B cell (primary cell): ENCODE results near the gene LSM12. TPM values are rescaled to one million over a fixed set of nuclear protein-coding genes. Genes with fewer than 3 reads are reported as not detected.

ENCODE experiments used
- ATAC-seq: fragments of 200-7000 bp; cut with Tn5 transposase; one replicate; pipeline ENCODE4 v1.10.0; 2021; ENCODE audit warnings: low read depth, mild to moderate bottlenecking, moderate number of reproducible peaks, moderate library complexity
- CTCF ChIA-PET: fragments of 350-600 bp; sonication (Branson Sonifier 250); formaldehyde crosslinking; loops from one replicate; lab custom pipeline; 2021; ENCODE audit warnings: antibody characterized with exemption, inconsistent platforms; lab: Charles Lee
- POLR2A ChIA-PET: fragments of 350-600 bp; sonication (Branson Sonifier 250); formaldehyde crosslinking; loops from one replicate; lab custom pipeline; 2021; ENCODE audit warnings: antibody characterized with exemption; lab: Charles Lee
- DNase-seq: peaks from one replicate; pipeline ENCODE4 v3.0.0; 2013
- H2AFZ ChIP-seq: 2 replicates; pipeline ENCODE4 v1.6.1; 2012; ENCODE audit warnings: mild to moderate bottlenecking, low read depth, low read length; ENCODE audit not compliant: insufficient read depth, poor library complexity, severe bottlenecking
- H3K27ac ChIP-seq, 2 donors: 1 replicate in 1 of 2; 2 replicates in 1 of 2; pipeline ENCODE4 v1.5.1; 2012 to 2013; ENCODE audit warnings: low read length in 2 of 2, mild to moderate bottlenecking in 2 of 2, moderate library complexity in 1 of 2
- H3K27me3 ChIP-seq, 4 experiments: fragments of 200-600 bp in 1 of 4; sonication (generic) in 1 of 4; replicated peaks in 1 of 4; 1 replicate in 2 of 4; 2 replicates in 2 of 4; pipeline versions ENCODE4 v1.6.1 to v1.7.0; 2013 to 2016; ENCODE audit warnings: low read length in 3 of 4, mild to moderate bottlenecking in 2 of 4, mixed read lengths in 1 of 4, moderate library complexity in 1 of 4; ENCODE audit not compliant: insufficient read depth in 4 of 4, control insufficient read depth in 3 of 4; ENCODE audit errors: control extremely low read depth in 1 of 4
- H3K36me3 ChIP-seq, 2 experiments: replicated peaks in 1 of 2; 1 replicate in 1 of 2; 2 replicates in 1 of 2; pipeline versions ENCODE4 v1.6.1 to v1.7.1; 2013; ENCODE audit warnings: low read length in 1 of 2; ENCODE audit not compliant: insufficient read depth in 2 of 2, control insufficient read depth in 1 of 2; ENCODE audit errors: control extremely low read depth in 1 of 2, extremely low read depth in 1 of 2
- H3K4me1 ChIP-seq, 2 donors: fragments of 200-600 bp in 1 of 2; sonication (generic) in 1 of 2; 1 replicate in 1 of 2; 2 replicates in 1 of 2; pipeline versions ENCODE4 v1.5.1 to v1.6.1; 2013 to 2017; ENCODE audit warnings: low read length in 2 of 2; ENCODE audit not compliant: control insufficient read depth in 2 of 2, insufficient read depth in 2 of 2
- H3K4me2 ChIP-seq: replicated peaks from 2 replicates; pipeline ENCODE3; 2012; ENCODE audit warnings: mild to moderate bottlenecking, low read depth, low read length; ENCODE audit not compliant: poor library complexity, severe bottlenecking
- H3K4me3 ChIP-seq, 5 experiments: fragments of 200-600 bp in 1 of 5; sonication (generic) in 1 of 5; 1 replicate in 3 of 5; 2 replicates in 2 of 5; pipeline versions ENCODE4 v1.5.1 to v1.7.0; 2011 to 2016; ENCODE audit warnings: low read length in 4 of 5, mild to moderate bottlenecking in 4 of 5, low read depth in 2 of 5, control low read depth in 1 of 5, moderate library complexity in 1 of 5; ENCODE audit not compliant: insufficient read depth in 1 of 5; ENCODE audit errors: control extremely low read depth in 1 of 5, extremely low read depth in 1 of 5
- H3K79me2 ChIP-seq: fragments of 200-600 bp; sonication (generic); one replicate; pipeline ENCODE4 v1.6.0; 2016; ENCODE audit warnings: low read length; ENCODE audit not compliant: control insufficient read depth, insufficient read depth
- H3K9ac ChIP-seq: fragments of 200-600 bp; sonication (generic); 2 replicates; pipeline ENCODE4 v1.6.1; 2017; ENCODE audit warnings: mild to moderate bottlenecking, low read length, moderate library complexity
- H3K9me3 ChIP-seq, 3 donors: one replicate each; pipeline versions ENCODE4 v1.6.1 to v1.7.1; 2013; ENCODE audit warnings: low read length in 2 of 3; ENCODE audit not compliant: control insufficient read depth in 2 of 3, insufficient read depth in 1 of 3; ENCODE audit errors: control extremely low read depth in 1 of 3
- H4K20me1 ChIP-seq: 2 replicates; pipeline ENCODE4 v1.6.0; 2012; ENCODE audit warnings: mild to moderate bottlenecking, low read length; ENCODE audit not compliant: insufficient read depth, control insufficient read depth, poor library complexity, severe bottlenecking
- H3K27ac Mint-ChIP-seq: one replicate; pipeline ENCODE4 v1.8.0; 2021; ENCODE audit warnings: mixed read lengths
- H3K27me3 Mint-ChIP-seq: one replicate; pipeline ENCODE4 v1.8.0; 2021; ENCODE audit warnings: mixed read lengths
- H3K4me1 Mint-ChIP-seq: one replicate; pipeline ENCODE4 v1.8.0; 2021; ENCODE audit warnings: mixed read lengths
- H3K4me3 Mint-ChIP-seq: one replicate; pipeline ENCODE4 v1.8.0; 2021; ENCODE audit warnings: mixed read lengths
- H3K9me3 Mint-ChIP-seq: one replicate; pipeline ENCODE4 v1.8.0; 2022; ENCODE audit warnings: mixed read lengths; ENCODE audit not compliant: insufficient read depth
- EZH2 ChIP-seq: IDR thresholded peaks from 2 replicates; pipeline ENCODE4 v1.6.1; 2012; ENCODE audit warnings: borderline replicate concordance, low read depth, mild to moderate bottlenecking, moderate library complexity, low read length; ENCODE audit not compliant: insufficient read depth, poor library complexity, severe bottlenecking
- WGBS: methylation state at CpG from one replicate; pipeline ENCODE4 v1.1.5; 2013; ENCODE audit warnings: missing lambda C conversion rate; ENCODE audit not compliant: insufficient coverage; 5-methylcytosine and 5-hydroxymethylcytosine counted together
- intact Hi-C: fragments of 100-400 bp; cut with micrococcal nuclease; formaldehyde crosslinking; loops from one replicate; pipeline ENCODE4 v1.10.0; 2022
- polyA plus RNA-seq: library from polyadenylated mRNA; depleted of rRNA; stranded (reverse); fragments of >200 nt; gene quantifications from 2 replicates; pipeline ENCODE4 v1.2.3, GENCODE V29; 2012
- total RNA-seq, 2 donors: library from RNA; stranded (reverse); fragments of 120-200 nt in 1 of 2; gene quantifications; 1 replicate in 1 of 2; 2 replicates in 1 of 2; pipeline versions ENCODE4 v1.2.3 to v1.2.4, GENCODE V29; 2013 to 2022
- TF ChIP-seq, protein P1 (sequence below): fragments of 200-600 bp; IDR thresholded peaks from one replicate; pipeline ENCODE4 v1.8.0; 2022; ENCODE audit warnings: antibody characterized with exemption, mild to moderate bottlenecking

LSM12 gene
- total and polyA plus RNA-seq, 2 donors (not counting 1 experiment from before 2014, with no cell fraction given), result 16.8 to 31.2 TPM

- Mint-ChIP-seq H3K27ac (no peak overlapping the region), H3K27me3 (no peaks in the 10 kb centered on the region), H3K4me3 (no peak overlapping the region), H3K4me1 (peaks cover 64% of the 10 kb centered on the region), H3K9me3 (no peaks in the 10 kb centered on the region)
- H3K9ac ChIP-seq, result no peak overlapping the region
- H3K36me3 ChIP-seq, result peaks cover 5 to 39% of the 10 kb centered on the region in 2 experiments
- H3K27ac ChIP-seq, result no peak overlapping the region
- 68% methylated on average over 10 of the region's 11 CpGs for WGBS
- H3K27me3 ChIP-seq, result no peaks in the 10 kb centered on the region
- TF ChIP-seq, protein P1, sequence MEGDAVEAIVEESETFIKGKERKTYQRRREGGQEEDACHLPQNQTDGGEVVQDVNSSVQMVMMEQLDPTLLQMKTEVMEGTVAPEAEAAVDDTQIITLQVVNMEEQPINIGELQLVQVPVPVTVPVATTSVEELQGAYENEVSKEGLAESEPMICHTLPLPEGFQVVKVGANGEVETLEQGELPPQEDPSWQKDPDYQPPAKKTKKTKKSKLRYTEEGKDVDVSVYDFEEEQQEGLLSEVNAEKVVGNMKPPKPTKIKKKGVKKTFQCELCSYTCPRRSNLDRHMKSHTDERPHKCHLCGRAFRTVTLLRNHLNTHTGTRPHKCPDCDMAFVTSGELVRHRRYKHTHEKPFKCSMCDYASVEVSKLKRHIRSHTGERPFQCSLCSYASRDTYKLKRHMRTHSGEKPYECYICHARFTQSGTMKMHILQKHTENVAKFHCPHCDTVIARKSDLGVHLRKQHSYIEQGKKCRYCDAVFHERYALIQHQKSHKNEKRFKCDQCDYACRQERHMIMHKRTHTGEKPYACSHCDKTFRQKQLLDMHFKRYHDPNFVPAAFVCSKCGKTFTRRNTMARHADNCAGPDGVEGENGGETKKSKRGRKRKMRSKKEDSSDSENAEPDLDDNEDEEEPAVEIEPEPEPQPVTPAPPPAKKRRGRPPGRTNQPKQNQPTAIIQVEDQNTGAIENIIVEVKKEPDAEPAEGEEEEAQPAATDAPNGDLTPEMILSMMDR, result peak; percentile 60
- TF ChIP-seq EZH2, result no peak
- H2AFZ ChIP-seq, result no peak overlapping the region
- no peak for ATAC-seq
- H3K4me3 ChIP-seq, result no peak overlapping the region
- ChIA-PET POLR2A (interaction anchor here (0.6 kb wide), 1 partner anchor 224 kb away, joined by 4 read pairs; no protein-coding TSS in a partner anchor), CTCF (interaction anchor here (0.5 to 1.7 kb wide), 13 partner anchors 10 to 382 kb away, joined by 3 to 8 read pairs (median 3); no protein-coding TSS in a partner anchor)
- H4K20me1 ChIP-seq, result peaks cover 99% of the 10 kb centered on the region
- H3K4me2 ChIP-seq, result no peak overlapping the region
- H3K9me3 ChIP-seq, result no peaks in the 10 kb centered on the region
- DNase-seq, result no peak
- intact Hi-C loops, result no loop called here
- H3K4me1 ChIP-seq, result peaks cover 27 to 35% of the 10 kb centered on the region in 2 donors
- peaks cover 95% of the 10 kb centered on the region for H3K79me2 ChIP-seq
These were observed 49.3 kb upstream of the LSM12 start for GRCh38 chr17:44115585-44116415.
